Activated T-helper 9 cell treated with anti-CD3 and anti-CD28 coated beads, Interleukin-2, amount 50 U/mL, for 16 hours (primary cell): ENCODE results near the gene MYO15A.
"Not testable (repeated sequence)": the region's sequence is repeated elsewhere in the genome, so short reads cannot be mapped to it uniquely, and the experiment has no call there.

Experiments
- DNase-seq: peaks from one replicate; pipeline ENCODE4 v3.0.0-alpha.2; 2020; ENCODE audit warnings: low read depth

Gene MYO15A

DNA sequence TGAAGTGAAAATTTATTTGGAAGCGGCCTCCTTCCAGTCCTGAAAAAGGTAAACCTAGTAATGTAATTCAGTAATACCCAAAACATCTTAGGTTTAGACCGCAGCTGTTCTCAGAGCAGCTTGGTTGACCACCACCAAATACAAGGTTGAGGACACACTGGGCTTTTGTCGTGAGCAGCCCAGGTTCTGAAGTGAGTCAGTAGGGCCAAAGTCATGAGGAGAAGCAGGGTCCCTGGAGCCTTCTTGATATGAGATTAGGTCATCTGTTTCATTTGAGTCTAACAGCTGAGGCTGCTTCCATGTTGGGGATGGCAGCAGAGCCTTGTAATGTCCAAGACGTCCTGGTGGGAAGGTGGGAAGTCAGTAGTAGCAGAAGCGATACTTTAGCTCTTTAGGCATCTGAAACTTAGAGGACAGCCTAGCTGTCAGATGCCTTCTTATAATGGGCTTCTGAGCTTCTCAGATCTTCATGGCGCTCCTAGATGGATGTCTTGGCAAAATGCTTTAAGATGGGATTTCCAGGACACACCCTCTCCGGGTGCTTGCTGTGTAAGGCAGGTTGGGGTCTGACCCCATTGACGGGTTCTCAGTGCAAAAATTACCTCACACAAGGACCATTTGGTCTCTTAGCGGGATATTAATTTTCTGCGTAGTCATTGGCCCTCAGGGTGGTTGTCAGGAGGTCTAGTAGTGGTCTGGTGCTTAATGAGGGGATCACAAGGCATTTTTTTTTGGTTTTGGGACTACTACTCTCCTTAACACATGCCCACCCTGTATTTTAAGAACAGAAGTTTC, 77.5 kb downstream of the MYO15A start:
- no peak for DNase-seq

GRCh38 chr17:18186627-18186982, 78.0 kb downstream of the MYO15A start:
- DNase-seq: no peak

- no peak for DNase-seq
These were observed 78.7 kb downstream of the MYO15A start for GRCh38 chr17:18187226-18187625.

GRCh38 chr17:18187821-18188761, 79.5 kb downstream of the MYO15A start:
- no peak for DNase-seq

- no peak for DNase-seq
These were observed 82.2 kb downstream of the MYO15A start for GRCh38 chr17:18190628-18191235.

GRCh38 chr17:18191236-18191667, 82.7 kb downstream of the MYO15A start:
- DNase-seq: no peak

- no peak for DNase-seq
These were observed 83.4 kb downstream of the MYO15A start for GRCh38 chr17:18191967-18192366.

DNA sequence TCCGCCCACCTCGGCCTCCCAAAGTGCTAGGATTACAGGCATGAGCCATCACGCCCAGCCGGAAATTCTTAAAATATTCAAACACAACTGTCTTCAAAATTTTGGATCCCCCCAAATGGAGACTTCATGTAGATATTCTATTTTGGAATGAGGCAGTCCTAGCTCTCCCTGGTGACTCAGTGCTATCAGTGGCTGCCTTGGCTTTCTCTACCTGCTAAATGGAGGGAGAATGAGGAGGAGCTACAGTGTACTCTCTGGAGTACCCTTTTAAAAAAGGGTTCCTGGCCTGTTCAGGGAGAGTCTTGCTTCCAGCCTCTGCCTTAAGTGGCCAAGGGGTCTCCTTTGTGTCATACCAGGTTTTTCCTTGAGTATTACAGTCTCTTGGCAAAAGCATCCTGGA, 85.8 kb downstream of the MYO15A start:
- DNase-seq: no peak

GRCh38 chr17:18194804-18195203, 86.2 kb downstream of the MYO15A start:
- no peak for DNase-seq

- DNase-seq: no peak
These were observed 86.7 kb downstream of the MYO15A start for GRCh38 chr17:18195246-18195645.

- no peak for DNase-seq
These were observed 89.1 kb downstream of the MYO15A start for GRCh38 chr17:18197535-18198194.

- no peak for DNase-seq
These were observed 90.0 kb downstream of the MYO15A start for GRCh38 chr17:18198530-18198929.

DNA sequence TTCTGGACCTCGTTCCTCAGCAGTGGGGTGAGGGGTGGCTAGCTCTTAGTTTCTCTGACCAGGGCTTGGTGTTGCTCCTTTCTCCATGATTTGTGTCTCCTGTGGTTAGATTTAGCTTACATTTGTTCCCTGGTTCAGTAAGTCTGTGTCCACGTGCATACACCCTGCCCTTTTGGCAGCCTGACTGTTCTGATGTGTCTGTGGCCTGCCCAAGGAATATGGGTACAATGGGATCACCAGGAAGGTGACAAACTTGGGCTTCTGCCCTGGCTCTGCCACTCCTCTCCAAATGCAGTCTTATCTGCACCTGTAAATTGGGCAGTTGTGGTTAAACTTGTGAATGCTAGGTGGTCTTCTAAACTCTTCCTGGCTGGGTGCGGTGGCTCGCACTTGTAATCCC, 92.6 kb downstream of the MYO15A start:
- DNase-seq: no peak

GRCh38 chr17:18203308-18203707, 94.8 kb downstream of the MYO15A start:
- no peak for DNase-seq

GRCh38 chr17:18205861-18206260, 97.3 kb downstream of the MYO15A start:
- DNase-seq: no peak

DNA sequence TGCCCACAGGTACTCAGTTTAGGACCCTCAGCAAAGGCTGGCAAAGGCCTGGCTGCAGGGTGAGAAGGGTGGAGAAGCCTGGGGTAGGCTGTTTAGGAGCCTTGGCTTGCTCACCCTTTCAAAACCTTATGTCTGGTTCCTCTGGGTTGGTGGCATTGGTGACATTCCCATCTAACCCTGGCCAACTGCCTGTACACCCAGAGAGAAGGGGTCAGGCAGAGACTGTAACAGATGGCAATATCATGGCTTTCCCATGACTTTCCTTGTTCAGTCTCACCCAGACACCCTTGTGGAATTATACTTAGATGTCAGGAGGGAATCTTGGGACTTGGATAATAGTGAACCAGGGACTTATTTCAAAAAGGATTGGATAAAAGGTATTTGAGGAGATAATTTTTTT, 98.4 kb downstream of the MYO15A start:
- no peak for DNase-seq

DNA sequence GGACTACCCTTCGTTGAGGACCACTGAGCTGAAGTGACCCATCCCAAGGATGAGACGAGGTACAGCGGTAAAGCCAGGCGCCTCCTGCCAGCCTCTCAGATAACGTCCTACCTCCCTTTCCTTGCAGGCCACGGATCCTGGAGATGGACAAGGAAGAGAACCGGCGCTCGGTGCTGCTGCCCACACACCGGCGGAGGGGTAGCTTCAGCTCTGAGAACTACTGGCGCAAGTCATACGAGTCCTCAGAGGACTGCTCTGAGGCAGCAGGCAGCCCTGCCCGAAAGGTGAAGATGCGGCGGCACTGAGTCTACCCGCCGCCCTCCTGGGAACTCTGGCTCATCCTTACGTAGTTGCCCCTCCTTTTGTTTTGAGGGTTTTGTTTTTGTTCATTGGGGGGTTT, 99.5 kb downstream of the MYO15A start:
- no peak for DNase-seq

GRCh38 chr17:18213666-18214270, 105.2 kb downstream of the MYO15A start:
- no peak for DNase-seq

DNA sequence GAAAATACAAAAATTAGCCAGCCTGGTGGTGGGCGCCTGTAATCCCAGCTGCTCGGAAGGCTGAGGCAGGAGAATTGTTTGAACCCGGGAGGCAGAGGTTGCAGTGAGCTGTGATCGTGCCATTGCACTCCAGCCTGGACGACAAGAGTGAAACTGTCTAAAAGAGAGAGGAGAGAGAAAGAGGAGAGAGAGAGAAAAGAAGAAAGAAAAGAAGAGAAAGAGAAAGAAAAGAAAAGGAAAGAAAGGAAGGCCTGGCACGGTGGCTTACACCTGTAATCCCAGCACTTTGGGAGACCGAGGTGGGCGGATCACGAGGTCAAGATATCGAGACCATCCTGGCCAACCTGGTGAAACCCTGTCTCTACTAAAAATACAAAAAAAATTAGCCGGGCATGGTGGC, 108.3 kb downstream of the MYO15A start:
- not testable (repeated sequence) for DNase-seq

DNA sequence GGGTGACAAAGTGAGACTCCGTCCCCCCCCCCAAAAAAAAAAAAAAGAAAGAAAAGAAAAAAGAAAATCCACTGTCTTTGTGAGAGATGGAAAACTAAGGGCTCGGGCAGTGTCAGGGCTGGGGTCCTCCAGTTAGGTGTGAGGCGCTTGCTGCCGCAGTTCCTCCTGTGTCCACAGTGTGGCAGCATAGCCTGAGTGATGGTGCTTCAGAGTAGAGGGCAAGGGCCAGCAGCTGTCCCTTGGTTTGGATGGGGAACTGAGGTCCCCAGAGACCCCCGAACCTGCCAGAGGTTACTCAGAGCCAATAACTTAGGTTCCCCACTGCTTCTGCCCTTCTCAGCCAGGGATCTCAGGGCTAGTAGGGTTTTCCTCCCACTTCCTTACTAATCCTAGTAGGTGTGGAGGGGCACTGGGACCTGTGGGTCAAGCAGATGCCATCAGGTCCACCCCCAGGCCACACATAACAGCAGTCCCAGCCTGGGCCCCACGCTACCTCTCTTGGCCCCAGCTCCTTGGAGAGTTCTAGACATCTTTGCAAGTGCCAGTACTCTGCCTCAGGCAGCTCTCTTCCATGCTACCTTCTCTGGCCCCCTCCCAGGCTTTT, 109.0 kb downstream of the MYO15A start:
- DNase-seq: peak; percentile 50

DNA sequence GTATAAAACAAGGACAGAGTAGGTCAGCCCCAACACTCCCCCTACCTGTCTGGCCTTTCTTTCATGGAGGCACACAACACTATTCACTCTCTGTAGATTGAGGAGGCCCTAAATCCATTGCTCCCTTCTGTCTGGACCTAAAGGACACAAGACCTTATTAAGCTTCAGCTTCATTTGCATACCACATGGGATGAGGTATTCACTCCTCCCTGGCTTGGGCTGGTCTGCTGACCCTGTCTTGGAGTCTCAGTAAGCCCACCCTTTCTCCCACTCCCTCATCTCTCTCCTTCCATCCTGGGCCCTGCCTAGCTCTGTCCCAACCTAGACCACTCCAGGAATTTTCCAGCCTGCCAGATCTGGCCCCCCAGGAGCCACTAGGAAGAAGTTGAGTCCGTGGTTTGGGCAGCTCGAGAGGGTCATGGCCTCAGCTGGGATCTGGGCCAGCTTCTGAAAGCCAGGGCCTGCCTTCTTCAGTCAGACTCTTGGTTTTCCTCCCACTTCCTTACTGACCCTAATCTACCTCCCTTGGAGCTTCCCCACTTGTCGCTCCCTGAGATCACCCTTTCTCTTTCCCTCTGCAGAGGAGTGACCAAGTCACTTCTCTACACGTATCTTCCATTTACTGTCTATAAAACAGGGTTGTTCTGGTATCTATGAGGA, 110.3 kb downstream of the MYO15A start:
- no peak for DNase-seq
